Osteocyte (in vitro differentiated cells): ENCODE measurements around the gene MYCL. TPM values are rescaled to one million over a fixed set of nuclear protein-coding genes. Genes with fewer than 3 reads are reported as not detected.
A peak's percentile ranks its signal among the peaks of the same experiment; 100 is the strongest.

Experiments
- DNase-seq: peaks from one replicate; pipeline ENCODE4 v3.0.0; 2021; ENCODE audit warnings: mixed read lengths; ENCODE audit not compliant: unreplicated experiment; ENCODE audit errors: extremely low spot score
- H3K27ac Mint-ChIP-seq: one replicate; pipeline ENCODE4 v1.8.0; 2021; ENCODE audit warnings: mild to moderate bottlenecking, mixed read lengths; ENCODE audit not compliant: unreplicated experiment
- H3K27me3 Mint-ChIP-seq: one replicate; pipeline ENCODE4 v1.8.0; 2021; ENCODE audit warnings: mixed read lengths; ENCODE audit not compliant: unreplicated experiment
- H3K36me3 Mint-ChIP-seq: one replicate; pipeline ENCODE4 v1.8.0; 2021; ENCODE audit warnings: mixed read lengths; ENCODE audit not compliant: unreplicated experiment
- H3K4me1 Mint-ChIP-seq: one replicate; pipeline ENCODE4 v1.8.0; 2021; ENCODE audit warnings: mixed read lengths; ENCODE audit not compliant: unreplicated experiment
- H3K4me3 Mint-ChIP-seq: one replicate; pipeline ENCODE4 v1.8.0; 2021; ENCODE audit warnings: mild to moderate bottlenecking, moderate library complexity, mixed read lengths; ENCODE audit not compliant: unreplicated experiment
- H3K9me3 Mint-ChIP-seq: one replicate; pipeline ENCODE4 v1.8.0; 2021; ENCODE audit warnings: mixed read lengths; ENCODE audit not compliant: unreplicated experiment
- CTCF ChIP-seq: fragments of 200-600 bp; sonication (generic); IDR thresholded peaks from 2 replicates; pipeline ENCODE4 v1.5.0; 2021; ENCODE audit warnings: antibody characterized with exemption, mild to moderate bottlenecking, moderate library complexity
- long read RNA-seq: library from polyadenylated mRNA; unstranded; transcript quantifications from one replicate; pipeline ENCODE4 v2.0.0, GENCODE V29; 2021
- total RNA-seq: library from RNA; stranded (reverse); gene quantifications from 2 replicates; pipeline ENCODE4 v1.2.1, GENCODE V29; 2021

MYCL gene
- 0.21 TPM in 1 of 2 replicates, not detected in the other for total RNA-seq
- long read RNA-seq, result 0 reads

- peaks cover 72% of the 10 kb centered on the region for H3K27me3 Mint-ChIP-seq
- H3K4me3 Mint-ChIP-seq, result peak within 1 kb of the TSS; percentile 67
- no peak for DNase-seq
- peak; percentile 69 for TF ChIP-seq CTCF
- no peaks in the 10 kb centered on the region for H3K9me3 Mint-ChIP-seq
- H3K36me3 Mint-ChIP-seq, result no peaks in the 10 kb centered on the region
- H3K4me1 Mint-ChIP-seq, result peaks cover 5% of the 10 kb centered on the region
- H3K27ac Mint-ChIP-seq, result no peak within 1 kb of the TSS
Observed at GRCh38 chr1:39901714-39902459, at the start of gene MYCL. MYCL (minus strand) TSS chr1:39901917; CDS start chr1:39901434, 483 bp downstream.

- no peak overlapping the region for H3K4me3 Mint-ChIP-seq
- H3K9me3 Mint-ChIP-seq, result peaks cover 5% of the 10 kb centered on the region
- H3K27me3 Mint-ChIP-seq, result peaks cover 13% of the 10 kb centered on the region
- no peaks in the 10 kb centered on the region for H3K36me3 Mint-ChIP-seq
- no peak for DNase-seq
- H3K4me1 Mint-ChIP-seq, result no peaks in the 10 kb centered on the region
- no peak overlapping the region for H3K27ac Mint-ChIP-seq
- TF ChIP-seq CTCF, result no peak
Observed at GRCh38 chr1:39949891-39950290, 48.2 kb upstream of the MYCL start.

- H3K36me3 Mint-ChIP-seq, result no peaks in the 10 kb centered on the region
- TF ChIP-seq CTCF, result no peak
- peaks cover 5% of the 10 kb centered on the region for H3K9me3 Mint-ChIP-seq
- no peak overlapping the region for H3K4me3 Mint-ChIP-seq
- no peak overlapping the region for H3K27ac Mint-ChIP-seq
- no peak for DNase-seq
- H3K4me1 Mint-ChIP-seq, result no peaks in the 10 kb centered on the region
- peaks cover 33% of the 10 kb centered on the region for H3K27me3 Mint-ChIP-seq
Observed at GRCh38 chr1:39947260-39947659, 45.5 kb upstream of the MYCL start.

GRCh38 chr1:39946216-39946615 lies 44.5 kb upstream of the MYCL start:
- TF ChIP-seq CTCF, result no peak
- DNase-seq, result no peak
- Mint-ChIP-seq H3K27ac (no peak overlapping the region), H3K4me1 (no peaks in the 10 kb centered on the region), H3K36me3 (no peaks in the 10 kb centered on the region), H3K4me3 (no peak overlapping the region), H3K27me3 (peaks cover 39% of the 10 kb centered on the region), H3K9me3 (peaks cover 5% of the 10 kb centered on the region)

- TF ChIP-seq CTCF, result no peak
- Mint-ChIP-seq H3K4me1 (no peaks in the 10 kb centered on the region), H3K27me3 (peaks cover 34% of the 10 kb centered on the region), H3K27ac (no peak overlapping the region), H3K4me3 (no peak overlapping the region), H3K9me3 (no peaks in the 10 kb centered on the region), H3K36me3 (no peaks in the 10 kb centered on the region)
- DNase-seq, result no peak
Observed at GRCh38 chr1:39944410-39945112, 42.8 kb upstream of the MYCL start.
